GM12872 (cell line): ENCODE measurements around the gene LTN1.

Experiments used
- CTCF ChIP-seq: IDR thresholded peaks from 3 replicates; pipeline ENCODE4 v1.5.1; 2011; ENCODE audit warnings: low read depth, mild to moderate bottlenecking, low read length, moderate library complexity; ENCODE audit not compliant: insufficient read depth

LTN1 gene

GRCh38 chr21:28904961-28905435 lies 87.7 kb downstream of the LTN1 start:
- no peak for TF ChIP-seq CTCF

- TF ChIP-seq CTCF, result no peak
Observed at GRCh38 chr21:28903448-28903847, 89.2 kb downstream of the LTN1 start.

- no peak for TF ChIP-seq CTCF
Observed at GRCh38 chr21:28900481-28900880, 92.2 kb downstream of the LTN1 start.

- no peak for TF ChIP-seq CTCF
Observed at GRCh38 chr21:28899744-28900143, 92.9 kb downstream of the LTN1 start.

GRCh38 chr21:28899220-28899619 lies 93.5 kb downstream of the LTN1 start:
- no peak for TF ChIP-seq CTCF

GRCh38 chr21:28893687-28894086 lies 99.0 kb downstream of the LTN1 start:
- no peak for TF ChIP-seq CTCF

GRCh38 chr21:28892199-28893111 lies 100.2 kb downstream of the LTN1 start:
- TF ChIP-seq CTCF, result no peak
